GM13977 (cell line): ENCODE results near the gene SNX30.

Source experiments
- DNase-seq: peaks from one replicate; pipeline ENCODE4 v3.0.0; 2012; ENCODE audit warnings: low spot score
- in situ Hi-C: fragments of 300-500 bp; cut with MboI; formaldehyde crosslinking; loops from one replicate; pipeline ENCODE4 v1.12.0; 2022; ENCODE audit warnings: low sequenced_read_pairs, low pct_unique_long_range_greater_than_20kb, mixed read lengths, inconsistent platforms; ENCODE audit not compliant: unreplicated experiment
- TF ChIP-seq, protein P1 (sequence below): IDR thresholded peaks from 2 replicates; pipeline ENCODE4 v1.5.1; 2012; ENCODE audit warnings: mild to moderate bottlenecking, control low read depth; ENCODE audit not compliant: insufficient read depth; ENCODE audit errors: extremely low read depth, missing control alignments

SNX30 gene

DNA sequence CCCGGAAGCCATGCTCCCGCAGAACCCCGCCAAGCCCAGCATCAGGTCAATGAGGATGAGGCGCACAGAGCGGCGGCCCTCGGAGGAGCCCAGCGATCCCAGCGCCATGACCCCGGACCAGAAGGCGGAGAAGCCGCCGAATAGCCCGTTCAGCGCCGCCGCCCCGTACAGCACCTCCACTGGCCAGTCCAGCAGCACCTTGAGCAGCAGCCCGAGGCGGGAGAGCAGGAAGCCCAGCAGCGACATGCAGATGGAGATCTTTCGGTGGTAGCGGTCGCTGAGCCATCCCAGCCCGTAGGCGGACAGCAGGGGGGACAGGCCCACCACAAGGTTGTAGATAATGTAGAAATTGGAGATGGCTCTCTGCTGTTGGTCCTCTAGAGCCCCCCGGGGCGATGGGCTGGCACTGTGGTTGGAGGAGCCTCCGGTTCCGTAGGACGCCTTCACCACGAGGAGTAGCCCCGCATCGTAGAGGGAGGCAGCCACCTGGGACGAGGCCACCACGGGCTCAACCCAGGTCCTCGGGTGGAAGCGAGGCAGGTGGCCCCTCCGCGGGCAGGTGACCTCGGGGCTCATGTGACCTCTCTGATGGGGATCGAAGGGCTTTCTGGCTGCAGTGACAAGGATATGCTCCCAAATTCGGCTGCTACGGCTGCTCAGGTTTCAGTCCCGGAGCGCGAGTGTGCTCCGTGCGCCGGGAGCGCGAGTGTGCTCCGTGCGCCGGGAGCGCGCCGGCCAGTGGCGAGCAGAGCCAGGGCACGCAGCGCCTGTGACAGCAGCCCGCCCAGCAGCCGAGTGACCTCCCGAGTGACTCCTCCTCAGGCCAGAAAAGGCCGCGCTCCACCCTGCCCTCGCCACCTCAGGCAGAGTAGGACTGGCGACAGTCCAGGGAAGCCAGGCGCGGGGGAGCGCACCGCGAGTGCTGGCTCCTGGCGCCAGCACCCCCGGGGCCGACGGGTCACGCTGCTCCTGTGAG, 139.8 kb downstream of the SNX30 start, which contains the start of gene SLC46A2:
SLC46A2 (minus strand) TSS at position 771 of the 976 bp plus-strand sequence; CDS start at position 576, 195 bp downstream.
- DNase-seq = no peak
- in situ Hi-C loops = loop anchor here (10.0 kb wide), 1 partner anchor 46 kb away; no protein-coding TSS in a partner anchor
- TF ChIP-seq, protein P1, sequence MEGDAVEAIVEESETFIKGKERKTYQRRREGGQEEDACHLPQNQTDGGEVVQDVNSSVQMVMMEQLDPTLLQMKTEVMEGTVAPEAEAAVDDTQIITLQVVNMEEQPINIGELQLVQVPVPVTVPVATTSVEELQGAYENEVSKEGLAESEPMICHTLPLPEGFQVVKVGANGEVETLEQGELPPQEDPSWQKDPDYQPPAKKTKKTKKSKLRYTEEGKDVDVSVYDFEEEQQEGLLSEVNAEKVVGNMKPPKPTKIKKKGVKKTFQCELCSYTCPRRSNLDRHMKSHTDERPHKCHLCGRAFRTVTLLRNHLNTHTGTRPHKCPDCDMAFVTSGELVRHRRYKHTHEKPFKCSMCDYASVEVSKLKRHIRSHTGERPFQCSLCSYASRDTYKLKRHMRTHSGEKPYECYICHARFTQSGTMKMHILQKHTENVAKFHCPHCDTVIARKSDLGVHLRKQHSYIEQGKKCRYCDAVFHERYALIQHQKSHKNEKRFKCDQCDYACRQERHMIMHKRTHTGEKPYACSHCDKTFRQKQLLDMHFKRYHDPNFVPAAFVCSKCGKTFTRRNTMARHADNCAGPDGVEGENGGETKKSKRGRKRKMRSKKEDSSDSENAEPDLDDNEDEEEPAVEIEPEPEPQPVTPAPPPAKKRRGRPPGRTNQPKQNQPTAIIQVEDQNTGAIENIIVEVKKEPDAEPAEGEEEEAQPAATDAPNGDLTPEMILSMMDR = no peak

DNA sequence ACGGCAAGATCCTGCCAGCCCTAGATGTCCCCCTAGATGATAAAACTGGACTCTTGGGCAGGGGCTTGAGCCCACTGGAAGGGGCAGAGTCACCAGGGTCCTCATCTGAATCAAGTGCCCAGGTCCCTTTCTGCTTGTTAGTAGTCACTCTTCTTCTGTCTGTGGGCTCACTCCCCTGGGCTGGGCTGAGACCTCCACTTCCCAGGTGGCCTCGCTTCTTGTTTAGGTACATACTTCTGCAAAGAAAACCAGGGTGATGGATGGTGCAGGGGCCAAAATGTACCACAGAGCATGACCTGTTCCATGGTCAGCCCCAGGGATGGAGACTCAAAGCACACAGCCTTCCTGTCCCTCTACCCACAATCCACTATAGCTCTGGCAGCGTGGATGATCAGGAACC, 141.0 kb downstream of the SNX30 start:
- in situ Hi-C loops = loop anchor here (10.0 kb wide), 1 partner anchor 47 kb away; no protein-coding TSS in a partner anchor
- DNase-seq = no peak
- TF ChIP-seq, protein P1 = no peak

DNA sequence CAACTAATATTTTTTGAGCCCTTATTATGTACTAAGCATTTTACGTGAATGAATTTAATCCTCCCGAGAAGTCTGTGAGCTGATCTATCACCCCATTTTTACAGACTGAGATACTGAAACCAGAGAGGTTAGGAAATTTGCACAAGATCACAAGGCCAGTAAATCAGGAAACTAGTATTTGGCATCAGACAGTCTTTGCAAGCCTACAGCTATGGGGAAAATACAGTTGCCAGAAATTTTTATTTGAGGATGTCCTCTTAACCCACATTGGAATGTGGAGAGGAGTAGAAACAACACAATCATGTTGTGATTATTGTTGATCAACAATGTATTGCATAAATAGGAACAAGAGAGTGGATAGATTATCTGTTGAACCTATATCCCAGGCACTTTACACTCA, 142.4 kb downstream of the SNX30 start:
- TF ChIP-seq, protein P1 = no peak
- in situ Hi-C loops = loop anchor here (10.0 kb wide), 1 partner anchor 48 kb away; no protein-coding TSS in a partner anchor

DNA sequence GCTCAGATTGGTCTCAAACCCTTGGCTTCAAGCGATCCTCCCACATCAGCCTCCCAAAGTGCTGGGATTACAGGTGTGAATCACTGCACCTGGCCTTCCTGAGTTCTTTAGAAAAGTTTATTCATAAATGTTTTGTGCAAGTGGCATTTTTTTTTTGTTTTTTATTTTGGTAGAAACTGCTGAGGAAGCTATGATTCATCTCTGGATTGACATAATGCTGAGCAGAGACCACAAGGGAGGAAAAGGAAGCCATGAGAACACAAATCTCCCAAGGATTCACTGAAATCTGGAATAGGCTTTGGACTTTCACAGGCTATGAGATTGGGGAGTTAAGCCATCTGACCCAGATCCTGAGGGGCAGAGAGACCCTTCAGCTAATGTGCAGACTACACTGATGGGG, 143.5 kb downstream of the SNX30 start:
- DNase-seq = no peak
- in situ Hi-C loops = loop anchor here (10.0 kb wide), 1 partner anchor 49 kb away; no protein-coding TSS in a partner anchor
- TF ChIP-seq, protein P1 = no peak

More for the DNA sequence above, 142.4 kb downstream of the SNX30 start:
- no peak for DNase-seq

DNA sequence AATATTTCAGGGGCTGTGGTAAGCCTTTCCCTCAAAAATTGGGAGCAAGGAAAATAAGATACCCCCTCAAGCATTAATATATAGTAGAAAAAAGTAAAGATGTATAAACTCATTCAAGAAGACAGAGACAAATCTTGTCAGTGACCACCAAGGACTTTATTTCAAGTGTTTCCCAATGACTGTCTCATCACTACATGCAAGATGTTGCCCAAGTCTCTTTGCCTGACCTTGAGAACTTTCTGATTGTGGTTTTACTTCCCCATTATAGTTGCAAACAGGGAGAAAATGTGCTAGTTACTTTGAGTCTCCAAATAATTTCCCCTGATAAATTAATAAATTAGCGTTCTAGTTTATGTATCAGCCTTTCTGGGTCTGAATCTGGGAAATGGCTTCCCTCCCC, 144.1 kb downstream of the SNX30 start:
- no peak for DNase-seq
- in situ Hi-C loops = loop anchor here (10.0 kb wide), 1 partner anchor 50 kb away; no protein-coding TSS in a partner anchor
- TF ChIP-seq, protein P1 = no peak

DNA sequence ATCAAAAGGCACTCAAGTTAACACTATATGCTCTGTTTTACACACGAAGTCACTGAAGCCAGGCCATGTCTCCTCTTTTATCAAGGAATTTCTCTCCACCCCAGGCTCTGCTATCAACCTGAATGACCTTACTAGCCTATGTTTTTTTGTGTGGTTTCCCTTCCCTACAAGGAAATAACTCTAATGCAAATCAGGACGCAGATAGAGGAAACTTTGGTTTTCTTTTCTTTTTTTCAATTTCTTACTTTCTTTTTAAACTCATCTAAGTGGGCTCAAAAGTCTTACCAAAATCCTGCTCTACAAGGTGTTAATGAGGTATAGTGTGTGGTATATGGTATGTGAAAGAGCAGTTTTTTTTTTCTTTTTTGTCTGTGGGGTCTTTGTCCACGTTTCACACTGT, 145.6 kb downstream of the SNX30 start:
- in situ Hi-C loops = loop anchor here (10.0 kb wide), 1 partner anchor 51 kb away; no protein-coding TSS in a partner anchor
- DNase-seq = no peak
- TF ChIP-seq, protein P1 = no peak
